NCI-H345 treated with DMSO at 0.1 percent for 48 hours (cell line): ENCODE data around the gene CNTN4.
"Not testable (repeated sequence)": the region's sequence is repeated elsewhere in the genome, so short reads cannot be mapped to it uniquely, and the experiment has no call there.

Experiments
- DNase-seq: peaks from one replicate; lab custom pipeline; 2025; ENCODE audit not compliant: unreplicated experiment; lab: John Stamatoyannopoulos, UW

CNTN4 gene

GRCh38 chr3:2098398-2099027 lies at the start of gene CNTN4:
Gene CNTN4, plus strand, starts transcription at chr3:2098866.
- peak; percentile 54 for DNase-seq

- DNase-seq, result no peak
These were observed 37.3 kb upstream of the CNTN4 start for GRCh38 chr3:2061360-2061759.

GRCh38 chr3:2071531-2071930 lies 27.1 kb upstream of the CNTN4 start:
- DNase-seq, result no peak

- no peak for DNase-seq
These were observed 19.8 kb upstream of the CNTN4 start for GRCh38 chr3:2078821-2079220.

- DNase-seq, result no peak
These were observed 15.7 kb upstream of the CNTN4 start for GRCh38 chr3:2082871-2083480.

- not testable (repeated sequence) for DNase-seq
These were observed 15.1 kb upstream of the CNTN4 start for GRCh38 chr3:2083558-2083957.

- DNase-seq, result no peak
These were observed 8.4 kb upstream of the CNTN4 start for GRCh38 chr3:2090095-2090911.

- no peak for DNase-seq
These were observed 5.9 kb upstream of the CNTN4 start for GRCh38 chr3:2092758-2093157.

GRCh38 chr3:2094941-2095340 lies 3.7 kb upstream of the CNTN4 start:
- no peak for DNase-seq

GRCh38 chr3:2096216-2096615 lies 2.5 kb upstream of the CNTN4 start:
- no peak for DNase-seq

GRCh38 chr3:2097641-2098191 lies 950 bp upstream of the CNTN4 start:
- no peak for DNase-seq

- DNase-seq, result no peak
These were observed 484 bp downstream of the CNTN4 start for GRCh38 chr3:2099028-2099671.

- no peak for DNase-seq
These were observed 1.1 kb downstream of the CNTN4 start for GRCh38 chr3:2099779-2100191.

GRCh38 chr3:2106438-2106837 lies 7.8 kb downstream of the CNTN4 start:
- no peak for DNase-seq

GRCh38 chr3:2110597-2111117 lies 12.0 kb downstream of the CNTN4 start:
- no peak for DNase-seq

GRCh38 chr3:2114617-2115275 lies 16.1 kb downstream of the CNTN4 start:
- no peak for DNase-seq

GRCh38 chr3:2130726-2131125 lies 32.1 kb downstream of the CNTN4 start:
- no peak for DNase-seq

GRCh38 chr3:2133146-2133545 lies 34.5 kb downstream of the CNTN4 start:
- DNase-seq, result no peak

- no peak for DNase-seq
These were observed 39.0 kb downstream of the CNTN4 start for GRCh38 chr3:2137651-2138050.

GRCh38 chr3:2141482-2141881 lies 42.8 kb downstream of the CNTN4 start:
- DNase-seq, result no peak
